Epidermal melanocyte (primary cell): ENCODE measurements around the gene EMC9.

ENCODE experiments used
- DNase-seq: peaks from one replicate; pipeline ENCODE4 v3.0.0; 2011; ENCODE audit warnings: low spot score; ENCODE audit not compliant: insufficient read length

The EMC9 gene

GRCh38 chr14:24149302-24149969, 8.0 kb upstream of the EMC9 start:
- no peak for DNase-seq

DNA sequence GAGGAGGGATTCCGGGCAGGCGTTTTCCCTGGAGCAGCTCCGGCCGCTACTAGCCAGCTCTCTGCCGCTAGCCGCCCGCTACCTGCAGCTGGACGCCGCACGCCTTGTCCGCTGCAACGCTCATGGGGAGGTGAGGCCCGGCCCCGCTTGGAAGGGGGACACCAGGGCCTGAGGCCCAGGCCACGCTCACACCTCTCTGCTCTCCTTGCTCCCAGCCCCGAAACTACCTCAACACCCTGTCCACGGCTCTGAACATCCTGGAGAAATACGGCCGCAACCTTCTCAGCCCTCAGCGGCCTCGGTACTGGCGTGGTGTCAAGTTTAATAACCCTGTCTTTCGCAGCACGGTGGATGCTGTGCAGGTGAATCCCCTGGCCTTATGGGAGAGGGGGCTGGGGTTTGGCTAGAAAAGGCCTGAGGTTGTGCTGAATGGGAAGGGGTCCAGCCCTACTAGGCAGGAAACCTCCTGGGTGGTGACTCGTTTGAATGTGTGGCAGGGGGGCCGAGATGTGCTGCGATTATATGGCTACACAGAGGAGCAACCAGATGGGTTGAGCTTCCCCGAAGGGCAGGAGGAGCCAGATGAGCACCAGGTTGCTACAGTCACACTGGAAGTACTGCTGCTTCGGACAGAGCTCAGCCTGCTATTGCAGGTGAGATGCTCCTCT, 6.5 kb upstream of the EMC9 start:
- no peak for DNase-seq

GRCh38 chr14:24146978-24147760, 5.8 kb upstream of the EMC9 start, which contains the start of gene RNF31:
Gene RNF31 (plus strand): TSS chr14:24147498. CDS start chr14:24147699, 201 bp downstream.
- peak; percentile 93 for DNase-seq

- peak; percentile 85 for DNase-seq
Observed at GRCh38 chr14:24146453-24146977, 5.1 kb upstream of the EMC9 start, which contains the start of gene PSME2. Gene PSME2 (minus strand): TSS chr14:24146610. CDS start chr14:24146581, 29 bp downstream.

- no peak for DNase-seq
Observed at GRCh38 chr14:24145690-24146452, 4.5 kb upstream of the EMC9 start.

GRCh38 chr14:24145219-24145618, 3.8 kb upstream of the EMC9 start:
- DNase-seq, result no peak

DNA sequence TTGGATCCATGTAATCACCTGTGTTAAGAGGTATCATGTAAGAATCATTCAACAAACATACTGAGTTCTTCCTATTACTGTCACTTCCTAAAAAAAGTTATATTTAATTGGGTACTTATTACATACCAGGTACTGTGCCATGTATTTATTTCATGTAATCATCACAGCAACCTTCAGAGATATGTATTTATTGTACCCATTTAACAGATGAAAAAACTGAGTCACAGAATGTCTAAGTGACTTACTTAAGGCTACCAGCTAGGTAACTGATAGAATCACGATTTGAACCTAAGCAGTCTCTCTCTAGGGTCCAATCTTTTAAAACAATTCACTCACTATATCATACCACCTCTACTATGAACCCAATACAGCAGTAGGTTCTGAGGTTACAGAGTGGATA, 3.1 kb upstream of the EMC9 start:
- no peak for DNase-seq

DNA sequence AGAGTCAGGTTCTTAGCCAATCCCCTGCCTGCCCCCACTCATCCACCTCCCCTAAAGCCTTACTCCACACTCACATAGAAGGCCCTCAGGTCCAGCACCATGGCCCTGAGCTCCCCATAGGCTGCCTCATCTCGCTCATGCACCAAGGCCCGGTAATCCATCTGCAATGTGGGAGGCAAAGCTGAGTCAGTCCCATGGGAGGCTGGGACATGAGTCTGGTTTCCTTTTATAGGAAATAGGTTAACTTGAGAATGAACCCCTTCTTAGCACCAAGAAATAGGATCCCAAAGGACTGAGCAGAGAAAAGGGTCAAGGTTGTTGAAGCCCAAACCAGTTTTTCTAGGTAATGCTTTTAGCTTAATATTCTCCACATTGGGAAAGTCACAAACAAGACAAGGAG, 2.1 kb upstream of the EMC9 start:
- no peak for DNase-seq

GRCh38 chr14:24139272-24139934, 2.0 kb downstream of the EMC9 start:
- no peak for DNase-seq

DNA sequence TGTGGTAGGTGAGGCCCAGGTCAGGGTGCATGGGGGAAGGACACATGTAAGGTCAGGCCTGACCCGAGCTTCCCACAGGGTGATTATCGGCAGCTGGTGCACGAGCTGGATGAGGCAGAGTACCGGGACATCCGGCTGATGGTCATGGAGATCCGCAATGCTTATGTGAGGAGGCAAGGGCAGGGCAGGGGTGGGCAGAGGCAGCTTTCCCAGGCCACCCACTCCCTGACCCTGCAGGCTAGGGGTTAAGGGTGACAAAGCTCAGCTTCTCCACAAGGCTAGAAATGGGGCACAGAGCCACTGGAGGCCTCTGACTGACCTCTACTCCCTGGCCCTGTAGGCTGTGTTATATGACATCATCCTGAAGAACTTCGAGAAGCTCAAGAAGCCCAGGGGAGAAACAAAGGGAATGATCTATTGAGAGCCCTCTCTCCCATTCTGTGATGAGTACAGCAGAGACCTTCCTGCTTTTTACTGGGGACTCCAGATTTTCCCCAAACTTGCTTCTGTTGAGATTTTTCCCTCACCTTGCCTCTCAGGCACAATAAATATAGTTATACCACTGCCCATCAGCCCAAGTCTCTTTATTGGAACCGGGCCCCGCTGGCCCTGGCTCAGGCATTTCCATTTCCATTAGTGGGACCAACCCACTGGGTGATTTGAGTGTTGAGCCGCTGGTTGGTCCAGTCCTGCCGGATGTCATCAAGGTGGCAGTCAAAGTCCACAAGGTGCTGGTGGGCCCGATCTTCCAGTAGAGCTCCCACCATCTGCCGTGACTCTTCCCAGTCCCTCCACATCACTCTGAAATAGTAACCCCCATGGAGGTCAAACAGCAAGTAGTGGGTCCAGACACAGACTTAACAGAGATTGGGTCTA, 2.8 kb downstream of the EMC9 start:
- DNase-seq, result no peak

GRCh38 chr14:24137529-24138395, 3.6 kb downstream of the EMC9 start:
- no peak for DNase-seq

DNA sequence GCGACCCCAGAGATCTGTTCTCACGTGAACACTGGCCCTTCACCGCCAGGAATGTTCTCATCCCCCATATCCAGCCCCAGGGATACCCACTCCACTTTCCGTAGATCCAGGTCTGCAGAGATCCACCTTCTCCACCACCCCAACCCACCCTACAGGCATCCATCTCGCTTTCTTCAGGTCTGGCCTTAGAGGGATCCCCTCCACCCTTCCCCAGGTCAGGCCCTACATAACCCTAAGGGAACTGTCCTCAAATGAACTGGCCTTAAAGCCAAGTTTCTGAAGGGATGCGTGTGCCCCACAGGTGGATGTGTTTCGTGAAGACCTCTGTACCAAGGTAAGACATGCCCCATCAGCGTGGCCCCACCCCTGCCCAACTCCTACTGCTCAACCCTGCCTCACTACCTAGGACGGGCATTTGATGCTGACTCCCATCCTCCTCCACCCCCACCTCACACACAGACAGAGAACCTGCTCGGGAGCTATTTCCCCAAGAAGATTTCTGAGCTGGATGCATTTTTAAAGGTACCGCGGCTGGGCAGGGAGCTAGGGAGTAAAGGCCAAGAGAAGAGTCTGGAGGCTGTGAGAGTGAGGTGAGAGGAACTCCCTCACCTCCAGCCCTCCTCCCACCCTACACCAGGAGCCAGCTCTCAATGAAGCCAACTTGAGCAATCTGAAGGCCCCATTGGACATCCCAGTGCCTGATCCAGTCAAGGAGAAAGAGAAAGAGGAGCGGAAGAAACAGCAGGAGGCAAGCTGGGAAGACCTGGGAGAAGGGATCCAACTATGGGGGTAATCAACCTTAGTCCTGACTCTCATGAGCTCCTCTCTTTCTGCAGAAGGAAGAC, 4.5 kb downstream of the EMC9 start:
- no peak for DNase-seq

GRCh38 chr14:24135834-24136683, 5.3 kb downstream of the EMC9 start, which contains the start of gene PSME1:
Gene PSME1 (plus strand): TSS chr14:24136194. CDS start chr14:24136263, 69 bp downstream.
- peak; percentile 95 for DNase-seq

DNA sequence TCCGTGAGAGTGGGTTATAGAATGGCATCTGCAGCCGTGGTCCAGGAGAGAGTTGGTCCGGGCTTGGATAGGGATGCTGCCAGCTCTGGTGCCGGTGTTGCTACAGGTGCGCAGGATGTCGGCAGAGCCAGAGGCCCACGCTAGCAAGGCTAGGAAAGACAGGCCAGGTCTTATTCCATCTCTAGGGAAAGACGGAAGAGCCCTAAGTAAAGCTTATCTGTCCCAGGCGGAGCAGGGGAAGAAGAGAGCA, 5.9 kb downstream of the EMC9 start:
- no peak for DNase-seq

GRCh38 chr14:24133735-24134134, 7.7 kb downstream of the EMC9 start:
- no peak for DNase-seq

DNA sequence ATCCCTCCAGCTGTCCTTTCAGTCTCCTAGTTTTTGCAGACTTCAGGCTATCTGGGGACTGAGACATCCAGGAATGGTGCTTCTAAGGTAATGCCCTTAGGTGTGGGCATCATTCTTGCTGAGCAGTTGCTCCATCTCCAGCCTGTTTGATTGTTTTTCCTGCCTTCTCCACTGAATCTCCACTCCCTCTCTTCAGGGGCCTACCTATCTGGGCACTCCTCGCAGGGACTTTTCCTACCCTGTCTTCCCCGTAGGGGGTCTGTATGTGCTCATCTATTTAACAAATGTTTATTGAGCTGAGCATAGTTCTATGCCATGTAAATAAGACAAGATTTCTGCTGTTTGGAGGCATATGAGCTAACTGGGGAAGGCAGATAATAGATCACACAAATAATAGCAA, 8.4 kb downstream of the EMC9 start:
- no peak for DNase-seq

GRCh38 chr14:24132061-24132685, 9.2 kb downstream of the EMC9 start:
- no peak for DNase-seq
